Measurements from ENCODE around the gene RHOG.

Gene RHOG

DNA sequence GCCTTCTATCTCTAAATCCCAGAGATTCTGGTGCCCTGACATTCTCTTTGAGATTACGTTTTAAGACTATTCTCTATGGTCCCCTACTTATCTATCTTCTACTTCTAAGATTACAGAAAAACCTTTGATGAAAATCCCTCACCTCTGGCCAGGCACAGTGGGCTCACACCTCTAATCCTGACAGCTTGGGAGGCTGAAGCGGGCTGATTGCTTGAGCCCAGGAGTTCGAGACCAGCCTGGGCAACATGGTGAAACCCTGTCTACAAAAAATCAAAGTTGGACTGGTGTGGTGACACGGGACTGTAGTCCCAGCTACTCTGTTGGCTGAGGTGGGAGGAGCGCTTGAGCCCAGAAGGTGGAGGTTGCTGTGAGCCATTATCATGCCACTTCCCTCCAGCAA, 57.8 kb downstream of the RHOG start:
- no peak for DNase-seq (ENCODE audit: extremely low read depth, low read depth)
- TF ChIP-seq, protein P1, sequence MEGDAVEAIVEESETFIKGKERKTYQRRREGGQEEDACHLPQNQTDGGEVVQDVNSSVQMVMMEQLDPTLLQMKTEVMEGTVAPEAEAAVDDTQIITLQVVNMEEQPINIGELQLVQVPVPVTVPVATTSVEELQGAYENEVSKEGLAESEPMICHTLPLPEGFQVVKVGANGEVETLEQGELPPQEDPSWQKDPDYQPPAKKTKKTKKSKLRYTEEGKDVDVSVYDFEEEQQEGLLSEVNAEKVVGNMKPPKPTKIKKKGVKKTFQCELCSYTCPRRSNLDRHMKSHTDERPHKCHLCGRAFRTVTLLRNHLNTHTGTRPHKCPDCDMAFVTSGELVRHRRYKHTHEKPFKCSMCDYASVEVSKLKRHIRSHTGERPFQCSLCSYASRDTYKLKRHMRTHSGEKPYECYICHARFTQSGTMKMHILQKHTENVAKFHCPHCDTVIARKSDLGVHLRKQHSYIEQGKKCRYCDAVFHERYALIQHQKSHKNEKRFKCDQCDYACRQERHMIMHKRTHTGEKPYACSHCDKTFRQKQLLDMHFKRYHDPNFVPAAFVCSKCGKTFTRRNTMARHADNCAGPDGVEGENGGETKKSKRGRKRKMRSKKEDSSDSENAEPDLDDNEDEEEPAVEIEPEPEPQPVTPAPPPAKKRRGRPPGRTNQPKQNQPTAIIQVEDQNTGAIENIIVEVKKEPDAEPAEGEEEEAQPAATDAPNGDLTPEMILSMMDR (IDR thresholded peaks at IDR 0.05; ENCODE audit: low read depth, low read length), result no peak

DNA sequence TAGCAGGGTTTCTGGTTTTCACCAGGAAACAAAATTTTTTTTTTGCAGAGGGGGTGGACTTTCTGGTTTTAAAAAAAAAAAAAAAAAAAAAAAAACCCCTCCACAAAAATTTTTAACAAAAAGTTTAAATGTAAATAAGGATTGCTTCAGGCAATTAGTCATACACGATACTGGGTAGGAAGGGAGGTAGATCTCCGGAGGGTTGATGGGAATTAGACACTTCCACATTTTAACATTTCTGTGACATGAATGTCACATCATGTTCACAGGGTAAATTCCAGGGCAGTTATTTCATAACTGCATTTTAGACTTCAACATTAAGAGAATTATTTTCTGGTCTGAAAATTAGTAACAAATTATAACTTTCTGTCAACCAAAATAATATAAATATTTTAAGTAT, 59.3 kb downstream of the RHOG start:
- TF ChIP-seq, protein P1 (IDR thresholded peaks at IDR 0.05; ENCODE audit: low read depth, low read length), result no peak
- DNase-seq (ENCODE audit: extremely low read depth, low read depth), result no peak

All from AG09319 (cell line).